GM18873 (cell line): ENCODE measurements around the gene VAC14.
"Not testable (repeated sequence)": the region's sequence is repeated elsewhere in the genome, so short reads cannot be mapped to it uniquely, and the experiment has no call there.

ENCODE experiments used
- ATAC-seq: cut with Tn5 transposase; IDR thresholded peaks from one replicate; pipeline ENCODE4 v1.9.1; 2021; ENCODE audit warnings: mild to moderate bottlenecking, moderate library complexity, moderate number of reproducible peaks; ENCODE audit not compliant: unreplicated experiment, low FRiP score

VAC14 gene

GRCh38 chr16:70800781-70801480, at the start of gene VAC14:
VAC14 (minus strand) TSS chr16:70801158; CDS start chr16:70800900, 258 bp downstream.
- ATAC-seq = peak; percentile 87

GRCh38 chr16:70823498-70824118, 22.6 kb upstream of the VAC14 start:
- not testable (repeated sequence) for ATAC-seq

GRCh38 chr16:70822734-70823133, 21.8 kb upstream of the VAC14 start:
- ATAC-seq = not testable (repeated sequence)

- not testable (repeated sequence) for ATAC-seq
These were observed 17.1 kb upstream of the VAC14 start for GRCh38 chr16:70818088-70818487.

GRCh38 chr16:70809392-70810060, 8.6 kb upstream of the VAC14 start:
- ATAC-seq = peak; percentile 53

- no peak for ATAC-seq
These were observed 7.4 kb upstream of the VAC14 start for GRCh38 chr16:70808371-70808770.

GRCh38 chr16:70805787-70806186, 4.8 kb upstream of the VAC14 start:
- ATAC-seq = no peak

GRCh38 chr16:70805380-70805779, 4.4 kb upstream of the VAC14 start:
- no peak for ATAC-seq

- ATAC-seq = no peak
These were observed 3.8 kb upstream of the VAC14 start for GRCh38 chr16:70804734-70805169.

- no peak for ATAC-seq
These were observed 3.3 kb upstream of the VAC14 start for GRCh38 chr16:70804153-70804733.

- ATAC-seq = no peak
These were observed 2.4 kb upstream of the VAC14 start for GRCh38 chr16:70803319-70803718.

- ATAC-seq = no peak
These were observed 653 bp upstream of the VAC14 start for GRCh38 chr16:70801611-70802010.

- ATAC-seq = no peak
These were observed 647 bp downstream of the VAC14 start for GRCh38 chr16:70800311-70800710.

GRCh38 chr16:70796301-70796700, 4.7 kb downstream of the VAC14 start:
- ATAC-seq = no peak

- no peak for ATAC-seq
These were observed 5.6 kb downstream of the VAC14 start for GRCh38 chr16:70795296-70795912.

- no peak for ATAC-seq
These were observed 7.0 kb downstream of the VAC14 start for GRCh38 chr16:70793851-70794502.

GRCh38 chr16:70790815-70791214, 10.1 kb downstream of the VAC14 start:
- no peak for ATAC-seq

- no peak for ATAC-seq
These were observed 11.1 kb downstream of the VAC14 start for GRCh38 chr16:70789595-70790447.
